Measurements from ENCODE around the gene MARCHF4. TPM values are rescaled to one million over a fixed set of nuclear protein-coding genes. Genes with fewer than 3 reads are reported as not detected.

MARCHF4 gene
- total RNA-seq, 1 donor from 2014 or later: 1.3 TPM

DNA sequence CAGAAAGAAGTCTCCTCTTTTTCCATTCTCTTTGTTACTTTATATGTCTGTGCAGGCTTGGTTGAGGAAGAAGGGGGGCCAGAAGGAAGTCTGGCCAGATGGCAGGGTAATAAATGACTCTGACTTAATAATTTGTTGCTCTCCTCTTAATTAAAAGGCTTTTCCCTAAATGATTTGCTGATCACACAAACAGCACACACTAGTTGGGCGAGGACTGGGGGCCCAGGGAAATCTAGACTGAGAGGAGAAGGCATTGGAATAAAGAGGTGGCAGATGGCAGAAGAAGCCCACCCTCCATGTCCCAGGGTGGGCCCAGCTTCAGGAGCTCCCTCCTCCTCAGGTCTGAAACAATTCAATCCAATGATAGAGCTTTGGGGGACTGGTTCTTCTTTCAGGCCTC lies 27.3 kb upstream of the MARCHF4 start:
- TF ChIP-seq, protein P1, sequence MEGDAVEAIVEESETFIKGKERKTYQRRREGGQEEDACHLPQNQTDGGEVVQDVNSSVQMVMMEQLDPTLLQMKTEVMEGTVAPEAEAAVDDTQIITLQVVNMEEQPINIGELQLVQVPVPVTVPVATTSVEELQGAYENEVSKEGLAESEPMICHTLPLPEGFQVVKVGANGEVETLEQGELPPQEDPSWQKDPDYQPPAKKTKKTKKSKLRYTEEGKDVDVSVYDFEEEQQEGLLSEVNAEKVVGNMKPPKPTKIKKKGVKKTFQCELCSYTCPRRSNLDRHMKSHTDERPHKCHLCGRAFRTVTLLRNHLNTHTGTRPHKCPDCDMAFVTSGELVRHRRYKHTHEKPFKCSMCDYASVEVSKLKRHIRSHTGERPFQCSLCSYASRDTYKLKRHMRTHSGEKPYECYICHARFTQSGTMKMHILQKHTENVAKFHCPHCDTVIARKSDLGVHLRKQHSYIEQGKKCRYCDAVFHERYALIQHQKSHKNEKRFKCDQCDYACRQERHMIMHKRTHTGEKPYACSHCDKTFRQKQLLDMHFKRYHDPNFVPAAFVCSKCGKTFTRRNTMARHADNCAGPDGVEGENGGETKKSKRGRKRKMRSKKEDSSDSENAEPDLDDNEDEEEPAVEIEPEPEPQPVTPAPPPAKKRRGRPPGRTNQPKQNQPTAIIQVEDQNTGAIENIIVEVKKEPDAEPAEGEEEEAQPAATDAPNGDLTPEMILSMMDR (IDR thresholded peaks at IDR 0.05): no peak
- Mint-ChIP-seq H3K4me3 (ENCODE audit: unreplicated experiment) (no peak overlapping the region), H3K9me3 (ENCODE audit: unreplicated experiment) (no peaks in the 10 kb centered on the region), H3K27me3 (ENCODE audit: unreplicated experiment) (no peaks in the 10 kb centered on the region), H3K36me3 (ENCODE audit: unreplicated experiment) (no peaks in the 10 kb centered on the region), H3K4me1 (ENCODE audit: unreplicated experiment) (no peaks in the 10 kb centered on the region), H3K27ac (ENCODE audit: unreplicated experiment) (no peak overlapping the region)
- DNase-seq (ENCODE audit: extremely low spot score, unreplicated experiment): no peak

DNA sequence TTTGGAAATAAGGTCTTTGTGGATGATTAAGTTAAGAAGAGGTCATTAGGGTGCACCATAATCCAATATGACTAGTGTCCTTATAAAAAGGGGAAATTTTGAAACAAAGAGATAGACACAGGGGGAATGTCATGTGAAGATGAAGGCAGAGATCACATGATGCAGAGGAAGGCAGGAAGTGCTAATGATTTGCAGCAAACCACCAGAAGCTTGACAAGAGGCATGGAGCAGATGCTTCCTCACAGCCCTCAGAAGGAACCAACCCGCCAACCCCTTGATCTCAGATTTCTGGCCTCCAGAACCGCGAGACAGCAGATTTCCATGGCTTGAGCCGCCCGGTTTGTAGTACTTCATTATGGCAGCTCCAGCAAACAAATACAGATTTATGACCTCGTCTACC lies 22.6 kb upstream of the MARCHF4 start:
- no peaks in the 10 kb centered on the region for H3K9me3 Mint-ChIP-seq (ENCODE audit: unreplicated experiment)
- TF ChIP-seq, protein P1 (IDR thresholded peaks at IDR 0.05): no peak
- H3K27me3 Mint-ChIP-seq (ENCODE audit: unreplicated experiment): no peaks in the 10 kb centered on the region
- no peak overlapping the region for H3K27ac Mint-ChIP-seq (ENCODE audit: unreplicated experiment)
- H3K4me1 Mint-ChIP-seq (ENCODE audit: unreplicated experiment): no peaks in the 10 kb centered on the region
- DNase-seq (ENCODE audit: extremely low spot score, unreplicated experiment): no peak
- no peak overlapping the region for H3K4me3 Mint-ChIP-seq (ENCODE audit: unreplicated experiment)
- no peaks in the 10 kb centered on the region for H3K36me3 Mint-ChIP-seq (ENCODE audit: unreplicated experiment)

DNA sequence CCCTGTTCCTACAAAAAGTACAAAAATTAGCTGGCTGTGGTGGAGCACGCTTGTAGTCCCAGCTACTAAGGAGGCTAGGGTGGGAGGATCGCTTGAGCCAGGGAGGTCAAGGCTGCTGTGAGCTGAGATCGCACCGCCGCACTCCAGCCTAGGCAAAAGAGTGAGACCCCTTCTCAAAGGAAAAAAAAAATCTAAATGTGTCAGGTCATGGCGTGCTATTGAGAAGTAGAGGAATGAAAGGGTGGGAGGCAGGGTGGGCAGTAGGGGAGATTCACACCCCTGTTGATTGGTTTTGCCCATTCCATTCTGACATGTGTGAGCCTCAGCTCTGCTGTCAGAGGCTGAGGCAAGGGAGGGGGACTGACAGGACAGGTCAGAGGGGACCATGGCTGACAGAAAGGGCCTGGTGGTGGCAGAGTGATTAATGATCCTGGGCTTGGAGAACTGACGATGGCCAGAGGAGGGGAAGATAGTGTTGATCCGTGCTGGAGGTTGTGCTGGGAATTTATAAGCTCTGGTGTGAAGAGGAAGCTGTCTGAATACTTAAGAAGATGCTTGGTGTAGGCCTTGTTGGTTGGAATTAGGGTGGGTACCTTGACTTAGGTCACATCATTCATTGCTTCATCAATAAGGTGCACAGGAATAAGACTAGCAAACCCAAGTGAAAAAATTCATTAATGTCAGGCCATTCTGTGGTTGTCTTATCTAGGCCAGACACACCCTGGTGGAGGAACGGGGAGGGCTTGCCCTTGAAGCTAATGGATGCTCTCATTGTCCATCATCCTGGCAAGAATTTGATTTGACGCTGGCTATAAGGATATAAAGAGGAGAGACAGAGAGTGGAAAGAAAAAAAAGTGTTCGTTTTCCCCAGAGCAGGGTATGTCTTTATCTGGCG lies 20.9 kb upstream of the MARCHF4 start:
- no peaks in the 10 kb centered on the region for H3K4me1 Mint-ChIP-seq (ENCODE audit: unreplicated experiment)
- no peaks in the 10 kb centered on the region for H3K36me3 Mint-ChIP-seq (ENCODE audit: unreplicated experiment)
- TF ChIP-seq, protein P1 (IDR thresholded peaks at IDR 0.05): no peak
- no peaks in the 10 kb centered on the region for H3K9me3 Mint-ChIP-seq (ENCODE audit: unreplicated experiment)
- no peak overlapping the region for H3K27ac Mint-ChIP-seq (ENCODE audit: unreplicated experiment)
- no peak overlapping the region for H3K4me3 Mint-ChIP-seq (ENCODE audit: unreplicated experiment)
- DNase-seq (ENCODE audit: extremely low spot score, unreplicated experiment): no peak
- no peaks in the 10 kb centered on the region for H3K27me3 Mint-ChIP-seq (ENCODE audit: unreplicated experiment)

DNA sequence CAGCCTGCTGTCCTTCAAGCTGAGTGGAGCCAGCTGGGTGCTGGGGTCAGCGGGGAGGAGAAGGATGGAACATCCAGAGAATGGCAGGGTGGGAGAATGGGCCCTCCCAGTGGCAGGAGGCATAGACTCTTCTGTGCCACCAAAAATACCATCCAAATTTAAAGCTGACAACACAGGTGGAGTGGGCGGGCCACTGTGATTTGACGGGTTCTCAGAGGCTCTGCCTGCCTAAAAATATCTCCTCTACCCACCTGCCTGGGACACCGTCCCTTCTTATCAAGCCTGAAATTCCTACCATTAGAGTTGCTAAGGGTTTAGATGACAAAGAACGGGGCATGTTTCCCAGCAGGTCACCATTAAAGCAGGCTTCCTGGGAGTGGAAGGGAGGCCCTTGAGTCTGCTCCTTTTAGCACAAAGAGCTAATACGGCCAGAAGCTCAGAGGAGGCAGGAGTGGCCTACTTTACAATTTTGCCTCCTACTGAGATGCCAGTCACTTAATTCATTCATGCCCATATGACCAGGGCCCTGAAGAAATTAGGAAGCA lies 19.8 kb upstream of the MARCHF4 start:
- H3K4me3 Mint-ChIP-seq (ENCODE audit: unreplicated experiment): no peak overlapping the region
- H3K27me3 Mint-ChIP-seq (ENCODE audit: unreplicated experiment): no peaks in the 10 kb centered on the region
- no peak overlapping the region for H3K27ac Mint-ChIP-seq (ENCODE audit: unreplicated experiment)
- TF ChIP-seq, protein P1 (IDR thresholded peaks at IDR 0.05): no peak
- H3K36me3 Mint-ChIP-seq (ENCODE audit: unreplicated experiment): no peaks in the 10 kb centered on the region
- H3K4me1 Mint-ChIP-seq (ENCODE audit: unreplicated experiment): no peaks in the 10 kb centered on the region
- H3K9me3 Mint-ChIP-seq (ENCODE audit: unreplicated experiment): no peaks in the 10 kb centered on the region
- no peak for DNase-seq (ENCODE audit: extremely low spot score, unreplicated experiment)

DNA sequence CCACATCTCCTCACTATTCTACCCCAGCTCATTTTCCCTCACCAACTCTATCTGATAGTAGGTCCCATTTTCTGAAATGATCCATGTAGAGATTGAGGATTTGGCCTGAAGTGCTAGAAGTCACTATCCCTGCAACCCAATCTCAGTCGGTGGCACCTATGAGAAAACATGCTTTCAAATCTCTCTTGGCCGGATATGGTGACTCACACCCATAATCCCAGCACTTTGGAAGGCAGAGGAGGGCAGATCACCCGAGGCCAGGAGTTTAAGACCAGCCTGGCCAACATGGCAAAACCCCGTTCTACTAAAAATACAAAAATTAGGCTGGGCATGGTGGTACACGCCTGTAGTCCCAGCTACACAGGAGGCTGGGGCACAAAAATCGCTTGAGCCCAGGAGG lies 19.1 kb upstream of the MARCHF4 start:
- H3K4me1 Mint-ChIP-seq (ENCODE audit: unreplicated experiment): no peaks in the 10 kb centered on the region
- DNase-seq (ENCODE audit: extremely low spot score, unreplicated experiment): no peak
- H3K9me3 Mint-ChIP-seq (ENCODE audit: unreplicated experiment): no peaks in the 10 kb centered on the region
- H3K27me3 Mint-ChIP-seq (ENCODE audit: unreplicated experiment): no peaks in the 10 kb centered on the region
- H3K4me3 Mint-ChIP-seq (ENCODE audit: unreplicated experiment): no peak overlapping the region
- TF ChIP-seq, protein P1 (IDR thresholded peaks at IDR 0.05): no peak
- no peaks in the 10 kb centered on the region for H3K36me3 Mint-ChIP-seq (ENCODE audit: unreplicated experiment)
- no peak overlapping the region for H3K27ac Mint-ChIP-seq (ENCODE audit: unreplicated experiment)
